ENCODE data around the gene TEFM. TPM values are rescaled to one million over a fixed set of nuclear protein-coding genes. Genes with fewer than 3 reads are reported as not detected.
"Not testable (repeated sequence)": the region's sequence is repeated elsewhere in the genome, so short reads cannot be mapped to it uniquely, and the experiment has no call there.

TEFM gene
- total RNA-seq, 4 donors from 2014 or later, result 7.4 to 47.4 (median 28.6) TPM

GRCh38 chr17:30930495-30930894, 24.5 kb upstream of the TEFM start:
- Histone ChIP-seq H3K4me1 (no peaks in the 10 kb centered on the region), H3K9me3 (no peaks in the 10 kb centered on the region), H3K4me3 (no peak overlapping the region), H3K36me3 (no peaks in the 10 kb centered on the region), H3K27me3 (no peaks in the 10 kb centered on the region), H3K27ac (no peak overlapping the region)
- TF ChIP-seq CTCF (IDR thresholded peaks at IDR 0.05) (no peak), POLR2A (IDR thresholded peaks at IDR 0.05) (no peak)
- no peak for DNase-seq
- intact Hi-C loops (cut with DNase I; ENCODE audit: low total_unique reads), result no loop called here

GRCh38 chr17:30929861-30930260, 23.8 kb upstream of the TEFM start:
- H3K27me3 ChIP-seq; H3K27ac ChIP-seq; H3K4me1 ChIP-seq; intact Hi-C loops (cut with DNase I; ENCODE audit: low total_unique reads); DNase-seq; H3K9me3 ChIP-seq; H3K4me3 ChIP-seq; H3K36me3 ChIP-seq: not testable (repeated sequence)

- Histone ChIP-seq H3K36me3 (no peaks in the 10 kb centered on the region), H3K4me3 (no peak overlapping the region), H3K4me1 (no peaks in the 10 kb centered on the region), H3K27me3 (no peaks in the 10 kb centered on the region), H3K9me3 (no peaks in the 10 kb centered on the region), H3K27ac (no peak overlapping the region)
- intact Hi-C loops (cut with DNase I; ENCODE audit: low total_unique reads), result no loop called here
- DNase-seq, result no peak
- TF ChIP-seq CTCF (IDR thresholded peaks at IDR 0.05), result no peak
- no peak for TF ChIP-seq POLR2A (IDR thresholded peaks at IDR 0.05)
Measured at GRCh38 chr17:30929081-30929633, 23.1 kb upstream of the TEFM start.

- no peak for DNase-seq
- H3K4me1 ChIP-seq, result no peaks in the 10 kb centered on the region
- intact Hi-C loops (cut with DNase I; ENCODE audit: low total_unique reads), result no loop called here
Measured at GRCh38 chr17:30928584-30928983, 22.5 kb upstream of the TEFM start.

GRCh38 chr17:30927756-30928155, 21.7 kb upstream of the TEFM start:
- Histone ChIP-seq H3K27me3 (peaks cover 0 to 8% of the 10 kb centered on the region in 2 donors), H3K4me1 (peaks cover 0 to under 1% of the 10 kb centered on the region in 2 donors), H3K4me3 (no peak overlapping the region), H3K27ac (no peak overlapping the region), H3K9me3 (no peaks in the 10 kb centered on the region), H3K36me3 (no peaks in the 10 kb centered on the region)
- no peak for DNase-seq
- intact Hi-C loops (cut with DNase I; ENCODE audit: low total_unique reads), result no loop called here
- TF ChIP-seq CTCF (IDR thresholded peaks at IDR 0.05), result no peak
- no peak for TF ChIP-seq POLR2A (IDR thresholded peaks at IDR 0.05)

More at GRCh38 chr17:30928584-30928983, 22.5 kb upstream of the TEFM start:
- Histone ChIP-seq H3K27me3 (peaks cover 0 to 3% of the 10 kb centered on the region in 2 donors), H3K27ac (no peak overlapping the region), H3K9me3 (no peaks in the 10 kb centered on the region), H3K36me3 (no peaks in the 10 kb centered on the region), H3K4me3 (no peak overlapping the region)
- TF ChIP-seq POLR2A (IDR thresholded peaks at IDR 0.05) (no peak), CTCF (IDR thresholded peaks at IDR 0.05) (no peak)

GRCh38 chr17:30926516-30926915, 20.5 kb upstream of the TEFM start:
- peaks cover 0 to 12% of the 10 kb centered on the region in 2 donors for H3K4me1 ChIP-seq
- no peak overlapping the region for H3K27ac ChIP-seq
- TF ChIP-seq CTCF (IDR thresholded peaks at IDR 0.05), result no peak
- TF ChIP-seq POLR2A (IDR thresholded peaks at IDR 0.05), result no peak
- no peak for DNase-seq
- peaks cover 0 to 13% of the 10 kb centered on the region in 2 donors for H3K27me3 ChIP-seq
- intact Hi-C loops (cut with DNase I; ENCODE audit: low total_unique reads), result no loop called here
- H3K9me3 ChIP-seq, result no peaks in the 10 kb centered on the region
- no peak overlapping the region for H3K4me3 ChIP-seq
- H3K36me3 ChIP-seq, result no peaks in the 10 kb centered on the region
